Endothelial cell of umbilical vein (primary cell): ENCODE results near the gene PBXIP1. TPM values are rescaled to one million over a fixed set of nuclear protein-coding genes. Genes with fewer than 3 reads are reported as not detected.

Experiments used
- BruUV-seq: library from RNA; stranded (reverse); fragments of 400-500 nt; replicated peaks from 2 replicates; lab custom pipeline; 2021; lab: Mats Ljungman, UMichigan
- CTCF ChIA-PET: fragments of 300-600, 350-600 bp; sonication (Branson Sonifier 250); formaldehyde crosslinking; loops from one replicate; lab custom pipeline; 2021; ENCODE audit warnings: antibody characterized with exemption, inconsistent platforms; lab: Charles Lee
- POLR2A ChIA-PET: fragments of 300-600, 350-600 bp; sonication (Branson Sonifier 250); formaldehyde crosslinking; loops from one replicate; lab custom pipeline; 2021; ENCODE audit warnings: antibody characterized with exemption, inconsistent platforms; lab: Charles Lee
- DNase-seq: peaks from one replicate; pipeline ENCODE4 v3.0.0-alpha.2; 2011; ENCODE audit warnings: low read depth, low spot score
- FAIRE-seq: peaks from 2 replicates; lab custom pipeline; 2011; peaks lifted over from hg19 to GRCh38; lab: Jason Lieb, UNC
- H2AFZ ChIP-seq: 2 replicates; pipeline ENCODE4 v1.6.0; 2012; ENCODE audit warnings: low read depth, low read length, control low read depth, inconsistent platforms
- H3K27ac ChIP-seq: 2 replicates; pipeline ENCODE4 v1.5.1; 2011; ENCODE audit warnings: low read depth, mild to moderate bottlenecking, control low read depth, low read length, moderate library complexity; ENCODE audit not compliant: insufficient read depth
- H3K27me3 ChIP-seq, 2 experiments: 2 replicates each; pipeline versions ENCODE4 v1.6.0 to v1.6.1; 2011; ENCODE audit warnings: low read length in 2 of 2, mixed read lengths in 1 of 2; ENCODE audit not compliant: control insufficient read depth in 2 of 2, insufficient read depth in 2 of 2
- H3K36me3 ChIP-seq, 2 experiments: 2 replicates in 1 of 2; 3 replicates in 1 of 2; pipeline ENCODE4 v1.5.1; 2011; ENCODE audit warnings: low read length in 2 of 2, mild to moderate bottlenecking in 1 of 2, moderate library complexity in 1 of 2; ENCODE audit not compliant: control insufficient read depth in 2 of 2, insufficient read depth in 2 of 2; ENCODE audit errors: extremely low read depth in 1 of 2
- H3K4me1 ChIP-seq: 3 replicates; pipeline ENCODE4 v1.5.1; 2011; ENCODE audit warnings: mild to moderate bottlenecking, low read length; ENCODE audit not compliant: control insufficient read depth, insufficient read depth; ENCODE audit errors: extremely low read depth
- H3K4me2 ChIP-seq: 2 replicates; pipeline ENCODE4 v1.6.1; 2011; ENCODE audit warnings: low read length, control low read depth, mixed read lengths; ENCODE audit not compliant: insufficient read depth
- H3K4me3 ChIP-seq, 3 experiments: fragments of 200-600 bp in 1 of 3; sonication (generic), shearing (Covaris generic) in 1 of 3; replicated peaks in 1 of 3; 2 replicates each; pipeline ENCODE4 v1.5.1; 2011 to 2016; ENCODE audit warnings: control low read depth in 3 of 3, low read length in 3 of 3, mild to moderate bottlenecking in 2 of 3, inconsistent platforms in 1 of 3, low read depth in 1 of 3, moderate library complexity in 1 of 3; ENCODE audit not compliant: insufficient read depth in 1 of 3
- H3K79me2 ChIP-seq: 2 replicates; pipeline ENCODE4 v1.6.0; 2012; ENCODE audit warnings: low read length, inconsistent platforms; ENCODE audit not compliant: control insufficient read depth, insufficient read depth
- H3K9ac ChIP-seq: replicated peaks from 2 replicates; pipeline ENCODE3; 2011; ENCODE audit warnings: low read length, control low read depth; ENCODE audit not compliant: insufficient read depth; ENCODE audit errors: extremely low read depth
- H3K9me1 ChIP-seq: replicated peaks from 3 replicates; pipeline ENCODE4 v1.6.0; 2011; ENCODE audit warnings: mild to moderate bottlenecking, low read length; ENCODE audit not compliant: control insufficient read depth, insufficient read depth; ENCODE audit errors: extremely low read depth
- H3K9me3 ChIP-seq: replicated peaks from 2 replicates; pipeline ENCODE4 v1.5.1; 2012; ENCODE audit warnings: low read length, inconsistent platforms; ENCODE audit not compliant: control insufficient read depth, insufficient read depth
- H4K20me1 ChIP-seq: replicated peaks from 2 replicates; pipeline ENCODE3; 2011; ENCODE audit warnings: mild to moderate bottlenecking, low read length; ENCODE audit not compliant: control insufficient read depth, insufficient read depth; ENCODE audit errors: extremely low read depth
- FOS ChIP-seq: IDR thresholded peaks from 2 replicates; pipeline ENCODE4 v1.6.1; 2011; ENCODE audit warnings: mild to moderate bottlenecking, low read length, moderate library complexity, borderline replicate concordance; ENCODE audit not compliant: insufficient read depth
- GATA2 ChIP-seq: IDR thresholded peaks from 2 replicates; pipeline ENCODE4 v1.7.0; 2011; ENCODE audit warnings: low read depth, mild to moderate bottlenecking, moderate library complexity, mixed read lengths, low read length; ENCODE audit not compliant: insufficient read length, insufficient read depth
- JUN ChIP-seq: IDR thresholded peaks from 2 replicates; pipeline ENCODE4 v1.6.1; 2011; ENCODE audit warnings: borderline replicate concordance, low read depth; ENCODE audit not compliant: insufficient read length, insufficient read depth
- MYC ChIP-seq: IDR thresholded peaks from one replicate; pipeline ENCODE4 v1.6.1; 2011; ENCODE audit warnings: mild to moderate bottlenecking, low read depth, low read length
- POLR2AphosphoS5 ChIP-seq: IDR thresholded peaks from 2 replicates; pipeline ENCODE4 v1.6.1; 2012; ENCODE audit warnings: low read depth, mild to moderate bottlenecking, control low read depth, low read length, moderate library complexity; ENCODE audit not compliant: insufficient read depth
- dilution Hi-C: fragments of 300-500 bp; cut with MboI; formaldehyde crosslinking; loops from one replicate; pipeline ENCODE4 v1.15.0; 2019; ENCODE audit warnings: low sequenced_read_pairs; ENCODE audit not compliant: extremely low pct_ligation_motif_present
- intact Hi-C: fragments of 100-400 bp; cut with micrococcal nuclease; formaldehyde crosslinking; loops from one replicate; pipeline ENCODE4 v1.10.0; 2022
- polyA plus RNA-seq, 4 experiments: library from polyadenylated mRNA; depleted of rRNA in 3 of 4; stranded (reverse) in 3 of 4; unstranded in 1 of 4; fragments of >200 nt; gene quantifications; 2 replicates each; pipeline versions ENCODE4 v1.2.1 to v1.2.3, GENCODE V29; 2011 to 2012; ENCODE audit warnings: missing spikeins in 1 of 4
- total RNA-seq: library from RNA; stranded (reverse); gene quantifications from 2 replicates; pipeline ENCODE4 v1.2.3, GENCODE V29; 2021
- TF ChIP-seq, protein P1 (sequence below), 2 donors: IDR thresholded peaks; 1 replicate in 1 of 2; 2 replicates in 1 of 2; pipeline ENCODE4 v1.5.1; 2011; ENCODE audit warnings: low read length in 2 of 2, mild to moderate bottlenecking in 2 of 2, moderate library complexity in 2 of 2, control low read depth in 1 of 2, inconsistent platforms in 1 of 2, low read depth in 1 of 2; ENCODE audit not compliant: insufficient read depth in 1 of 2; ENCODE audit errors: extremely low read depth in 1 of 2
- TF ChIP-seq, protein P2 (sequence below): IDR thresholded peaks from 2 replicates; pipeline ENCODE4 v1.6.1; 2011; ENCODE audit not compliant: insufficient read depth, insufficient read length

The PBXIP1 gene
- total and polyA plus RNA-seq, 2 donors (not counting 3 experiments of a cell fraction or from before 2014, with no cell fraction given), result 49.4 to 54.7 TPM

DNA sequence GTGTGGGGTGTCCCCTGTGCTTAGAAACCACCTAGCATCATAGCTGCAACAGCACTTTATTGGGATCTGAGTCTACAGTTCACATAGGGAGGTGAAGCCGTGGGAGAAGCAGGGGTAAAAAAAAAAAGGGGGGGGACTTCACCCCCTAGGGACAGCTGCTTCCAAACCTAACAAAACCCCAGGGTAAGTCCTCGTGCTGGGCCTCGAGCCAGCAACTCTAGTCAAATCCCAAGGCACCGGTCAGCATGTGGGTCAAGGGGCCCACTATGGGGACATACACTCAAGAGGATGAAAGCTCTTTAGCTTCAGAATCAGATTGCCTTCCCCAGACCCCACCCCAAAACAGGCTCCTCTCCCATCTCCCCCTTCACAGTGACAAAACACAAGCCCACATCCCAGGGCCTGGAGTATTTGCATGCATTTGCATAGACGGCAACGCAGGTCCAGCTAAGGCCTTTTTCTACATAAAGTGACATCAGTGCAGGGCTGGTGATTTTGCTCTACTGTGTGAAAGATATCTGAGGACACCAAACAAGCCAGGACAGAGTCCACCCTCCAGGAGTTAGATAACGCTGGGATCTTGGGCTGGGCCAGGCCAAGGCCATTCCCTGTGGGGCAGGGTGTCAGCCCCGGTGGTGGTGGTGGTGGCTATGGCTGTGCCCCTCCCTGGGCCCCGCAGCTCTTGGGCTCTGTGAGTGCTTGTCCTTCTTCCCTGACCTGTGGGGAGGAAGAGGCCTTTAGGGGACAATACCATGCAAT is 11.3 kb downstream of the PBXIP1 start:
- H3K9ac ChIP-seq, result no peak overlapping the region
- dilution Hi-C loops, result no loop called here
- no peaks in the 10 kb centered on the region for H3K9me3 ChIP-seq

DNA sequence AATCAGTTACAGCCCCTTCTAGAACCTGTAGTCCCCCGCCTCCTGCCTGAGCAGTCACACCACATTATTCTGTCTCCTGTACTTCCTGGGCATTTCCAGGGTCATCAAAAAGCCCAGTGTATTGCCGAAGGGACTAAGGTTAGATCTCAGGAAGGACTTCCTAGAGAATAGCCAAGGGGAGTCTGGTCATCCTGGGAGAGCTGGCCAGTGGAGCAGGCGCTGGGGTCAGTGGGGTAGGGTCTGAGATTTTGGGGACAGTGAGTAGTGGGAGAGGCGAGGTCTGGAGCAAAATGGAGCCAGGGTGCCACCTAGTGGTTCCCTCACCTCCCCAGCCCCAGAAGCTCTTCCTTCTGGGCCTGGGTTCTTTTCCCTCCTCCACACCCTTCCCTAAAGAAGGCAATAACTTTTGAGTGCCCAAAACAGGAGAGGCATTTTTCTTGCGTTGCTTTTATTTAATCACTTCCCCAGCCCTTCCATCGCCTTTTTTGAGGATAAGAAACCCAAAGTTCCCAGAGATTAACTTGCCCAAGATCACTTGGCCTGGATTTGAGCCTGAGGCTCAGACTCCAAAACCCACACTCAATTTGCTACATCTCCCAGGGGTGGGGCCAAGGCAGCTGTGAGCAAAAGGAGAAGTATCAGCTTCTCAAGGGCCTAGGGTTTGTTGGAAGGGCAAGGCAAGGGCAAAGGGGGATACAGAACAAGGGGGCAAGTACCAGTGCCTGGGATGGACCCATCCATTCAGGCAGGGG is 12.1 kb downstream of the PBXIP1 start:
- FAIRE-seq, result peak; percentile 90
- Histone ChIP-seq H3K4me3 (no peak overlapping the region), H3K79me2 (no peaks in the 10 kb centered on the region), H3K4me1 (no peaks in the 10 kb centered on the region), H3K27me3 (no peaks in the 10 kb centered on the region), H3K4me2 (no peak overlapping the region), H3K36me3 (peaks cover 0 to 25% of the 10 kb centered on the region in 2 experiments), H3K9ac (no peak overlapping the region), H3K27ac (no peak overlapping the region), H4K20me1 (no peaks in the 10 kb centered on the region), H2AFZ (no peak overlapping the region), H3K9me1 (no peaks in the 10 kb centered on the region), H3K9me3 (no peaks in the 10 kb centered on the region)
- BruUV-seq, result TSS peak; percentile 71
- intact Hi-C loops (no loop called here), dilution Hi-C loops (no loop called here)
- ChIA-PET CTCF (interaction anchor here (0.6 to 3.4 kb wide), 26 partner anchors 9 to 459 kb away, joined by 3 to 19 read pairs (median 4); partner anchors contain the start of gene CKS1B), POLR2A (interaction anchor here (1.1 to 1.4 kb wide), 2 partner anchors 29 to 384 kb away, joined by 3 read pairs; no protein-coding TSS in a partner anchor)
- TF ChIP-seq, protein P1, sequence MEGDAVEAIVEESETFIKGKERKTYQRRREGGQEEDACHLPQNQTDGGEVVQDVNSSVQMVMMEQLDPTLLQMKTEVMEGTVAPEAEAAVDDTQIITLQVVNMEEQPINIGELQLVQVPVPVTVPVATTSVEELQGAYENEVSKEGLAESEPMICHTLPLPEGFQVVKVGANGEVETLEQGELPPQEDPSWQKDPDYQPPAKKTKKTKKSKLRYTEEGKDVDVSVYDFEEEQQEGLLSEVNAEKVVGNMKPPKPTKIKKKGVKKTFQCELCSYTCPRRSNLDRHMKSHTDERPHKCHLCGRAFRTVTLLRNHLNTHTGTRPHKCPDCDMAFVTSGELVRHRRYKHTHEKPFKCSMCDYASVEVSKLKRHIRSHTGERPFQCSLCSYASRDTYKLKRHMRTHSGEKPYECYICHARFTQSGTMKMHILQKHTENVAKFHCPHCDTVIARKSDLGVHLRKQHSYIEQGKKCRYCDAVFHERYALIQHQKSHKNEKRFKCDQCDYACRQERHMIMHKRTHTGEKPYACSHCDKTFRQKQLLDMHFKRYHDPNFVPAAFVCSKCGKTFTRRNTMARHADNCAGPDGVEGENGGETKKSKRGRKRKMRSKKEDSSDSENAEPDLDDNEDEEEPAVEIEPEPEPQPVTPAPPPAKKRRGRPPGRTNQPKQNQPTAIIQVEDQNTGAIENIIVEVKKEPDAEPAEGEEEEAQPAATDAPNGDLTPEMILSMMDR (IDR thresholded peaks at IDR 0.05; ENCODE audit: extremely low read depth in 1 of 2, insufficient read depth in 1 of 2, low read depth in 1 of 2, low read length in 2 of 2), result peak; percentile 69 to 85
- TF ChIP-seq GATA2 (no peak), MYC (no peak), JUN (no peak)
- DNase-seq, result peak; percentile 29

More for the DNA sequence above, 11.3 kb downstream of the PBXIP1 start:
- Histone ChIP-seq H3K27ac (no peak overlapping the region), H3K4me1 (no peaks in the 10 kb centered on the region), H2AFZ (no peak overlapping the region), H3K79me2 (no peaks in the 10 kb centered on the region), H3K27me3 (no peaks in the 10 kb centered on the region), H3K36me3 (peaks cover 0 to 25% of the 10 kb centered on the region in 2 experiments), H3K9me1 (no peaks in the 10 kb centered on the region), H3K4me3 (no peak overlapping the region), H4K20me1 (no peaks in the 10 kb centered on the region), H3K4me2 (no peak overlapping the region)
- intact Hi-C loops, result no loop called here
- POLR2A ChIA-PET, result interaction anchor here (1.1 to 1.4 kb wide), 2 partner anchors 28 to 385 kb away, joined by 3 read pairs; no protein-coding TSS in a partner anchor
- CTCF ChIA-PET, result interaction anchor here (0.6 to 3.4 kb wide), 27 partner anchors 8 to 460 kb away, joined by 3 to 19 read pairs (median 3); partner anchors contain the start of genes CKS1B and PMVK
- no peak for DNase-seq
- no TSS peak for BruUV-seq
- FAIRE-seq, result no peak
- TF ChIP-seq MYC, result no peak
- TF ChIP-seq, protein P2, sequence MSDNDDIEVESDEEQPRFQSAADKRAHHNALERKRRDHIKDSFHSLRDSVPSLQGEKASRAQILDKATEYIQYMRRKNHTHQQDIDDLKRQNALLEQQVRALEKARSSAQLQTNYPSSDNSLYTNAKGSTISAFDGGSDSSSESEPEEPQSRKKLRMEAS, result no peak
- no peak for TF ChIP-seq JUN
- TF ChIP-seq FOS, result no peak
- no peak for TF ChIP-seq POLR2AphosphoS5
